CD4-positive, alpha-beta T cell (primary cell): ENCODE results near the gene GMEB2. TPM values are rescaled to one million over a fixed set of nuclear protein-coding genes. Genes with fewer than 3 reads are reported as not detected.

ENCODE experiments used
- ATAC-seq: fragments of 200-7000 bp; cut with Tn5 transposase; one replicate; pipeline ENCODE4 v1.10.0; 2022; ENCODE audit warnings: mild to moderate bottlenecking; ENCODE audit not compliant: poor library complexity
- CTCF ChIA-PET: fragments of 350-600 bp; sonication (Branson Sonifier 250); formaldehyde crosslinking; loops from one replicate; lab custom pipeline; 2021; ENCODE audit warnings: antibody characterized with exemption, inconsistent platforms; lab: Charles Lee
- POLR2A ChIA-PET: fragments of 350-600 bp; sonication (Branson Sonifier 250); formaldehyde crosslinking; loops from one replicate; lab custom pipeline; 2021; ENCODE audit warnings: antibody characterized with exemption, inconsistent platforms; lab: Charles Lee
- DNase-seq, 14 experiments: peaks; one replicate each; pipeline ENCODE4 v3.0.0-alpha.2; 2013 to 2020; ENCODE audit warnings: mixed read lengths in 2 of 14
- H3K27ac ChIP-seq, 2 donors: one replicate each; pipeline versions ENCODE4 v1.5.1 to v1.7.0; 2013; ENCODE audit warnings: low read length in 2 of 2, low read depth in 1 of 2, mild to moderate bottlenecking in 1 of 2
- H3K27me3 ChIP-seq, 2 experiments: 1 replicate in 1 of 2; 2 replicates in 1 of 2; pipeline versions ENCODE4 v1.6.1 to v1.7.0; 2013; ENCODE audit warnings: low read length in 2 of 2, control low read depth in 1 of 2, mild to moderate bottlenecking in 1 of 2, moderate library complexity in 1 of 2; ENCODE audit not compliant: insufficient read depth in 2 of 2, control insufficient read depth in 1 of 2
- H3K36me3 ChIP-seq: one replicate; pipeline ENCODE4 v1.6.1; 2013; ENCODE audit warnings: low read length, control low read depth; ENCODE audit not compliant: insufficient read depth
- H3K4me1 ChIP-seq: one replicate; pipeline ENCODE4 v1.6.1; 2013; ENCODE audit warnings: low read length, control low read depth; ENCODE audit not compliant: insufficient read depth
- H3K4me3 ChIP-seq: one replicate; pipeline ENCODE4 v1.5.1; 2013; ENCODE audit warnings: mild to moderate bottlenecking, low read length, moderate library complexity
- H3K9me3 ChIP-seq, 2 experiments: 1 replicate in 1 of 2; 2 replicates in 1 of 2; pipeline versions ENCODE4 v1.6.1 to v1.7.0; 2013; ENCODE audit warnings: low read length in 2 of 2, mild to moderate bottlenecking in 2 of 2, control low read depth in 1 of 2, moderate library complexity in 1 of 2; ENCODE audit not compliant: control insufficient read depth in 1 of 2, insufficient read depth in 1 of 2
- H3K27ac Mint-ChIP-seq: one replicate; pipeline ENCODE4 v1.8.0; 2020; ENCODE audit warnings: mixed read lengths
- H3K27me3 Mint-ChIP-seq: one replicate; pipeline ENCODE4 v1.8.0; 2021; ENCODE audit warnings: mixed read lengths
- H3K36me3 Mint-ChIP-seq: one replicate; pipeline ENCODE4 v1.8.0; 2021; ENCODE audit warnings: low read depth, mixed read lengths
- H3K4me1 Mint-ChIP-seq: one replicate; pipeline ENCODE4 v1.8.0; 2021; ENCODE audit warnings: low read depth, mixed read lengths
- H3K4me3 Mint-ChIP-seq: one replicate; pipeline ENCODE4 v1.8.0; 2020; ENCODE audit warnings: mild to moderate bottlenecking, mixed read lengths
- H3K9me3 Mint-ChIP-seq: one replicate; pipeline ENCODE4 v1.8.0; 2020; ENCODE audit warnings: mixed read lengths
- intact Hi-C, 2 experiments: fragments of 100-400 bp; cut with DNase I in 1 of 2; cut with micrococcal nuclease in 1 of 2; formaldehyde crosslinking; loops; one replicate each; pipeline versions ENCODE4 v1.15.1 to v1.9.0; 2023 to 2025; cut with DNase I, micrococcal nuclease
- total RNA-seq, 174 experiments: library from RNA in 2 of 174; stranded (reverse) in 2 of 174; gene quantifications; one replicate each; pipeline ENCODE4 v1.2.3 and lab custom pipeline; 2021 to 2026
- TF ChIP-seq, protein P1 (sequence below): fragments of 200-600 bp; IDR thresholded peaks from one replicate; pipeline ENCODE4 v1.8.0; 2022; ENCODE audit warnings: antibody characterized with exemption, mild to moderate bottlenecking

Gene GMEB2
- total RNA-seq, 2 experiments from 2014 or later: 32.9 to 34.0 TPM

DNA sequence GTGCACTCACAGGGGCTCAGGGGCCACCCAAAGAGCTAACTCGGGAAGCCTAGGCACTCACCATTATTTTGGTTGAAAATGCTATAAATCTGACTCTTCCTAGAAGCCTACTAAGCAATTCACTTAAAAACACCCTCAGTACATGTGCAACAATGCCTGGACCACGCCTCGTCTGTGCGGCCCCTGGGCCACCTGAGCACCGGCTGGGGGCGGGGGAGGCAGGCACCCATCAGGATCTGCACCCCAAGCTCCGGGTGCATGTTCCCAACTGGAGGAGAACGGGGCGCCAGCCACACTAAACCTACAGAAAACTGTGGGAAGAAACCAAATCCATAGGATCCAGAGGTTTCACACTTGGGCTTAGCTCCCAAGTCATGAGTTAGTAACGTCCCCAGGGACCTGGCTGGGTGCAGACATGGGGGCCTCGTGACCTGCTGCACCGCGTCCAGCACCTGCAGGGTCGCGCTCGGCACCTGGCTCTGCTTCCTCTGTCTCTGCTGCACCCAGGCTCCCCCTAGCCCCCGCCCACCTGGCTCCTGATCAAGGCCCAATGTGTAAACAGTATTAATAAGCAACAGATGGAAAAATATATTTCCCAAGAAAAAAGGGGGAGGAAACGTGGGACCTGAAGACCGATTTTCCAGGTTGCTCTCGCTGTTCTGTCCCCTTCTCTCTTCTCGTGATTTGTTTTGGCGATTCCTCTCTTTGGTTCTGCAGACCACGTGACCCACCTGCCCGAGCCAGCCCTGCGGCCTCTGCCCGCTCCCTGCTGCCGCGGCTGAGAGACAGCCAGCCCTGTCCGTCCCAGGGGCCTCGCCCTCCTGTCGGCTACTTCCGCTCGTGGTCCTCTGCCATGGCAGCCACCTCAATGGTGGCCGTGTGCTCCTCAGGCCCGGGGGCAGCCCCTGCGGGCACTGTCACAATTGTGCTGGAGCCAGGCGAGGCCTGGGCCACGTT is 37.4 kb downstream of the GMEB2 start:
- peaks cover 60% of the 10 kb centered on the region for H3K36me3 Mint-ChIP-seq
- H3K36me3 ChIP-seq: peaks cover 50% of the 10 kb centered on the region
- H3K27me3 Mint-ChIP-seq: no peaks in the 10 kb centered on the region
- H3K4me1 ChIP-seq: peaks cover 18% of the 10 kb centered on the region
- ATAC-seq: no peak
- H3K9me3 Mint-ChIP-seq: no peaks in the 10 kb centered on the region
- no peak overlapping the region for H3K4me3 Mint-ChIP-seq
- intact Hi-C loops: no loop called here
- H3K27me3 ChIP-seq: no peaks in the 10 kb centered on the region
- no peak for DNase-seq
- H3K4me3 ChIP-seq: no peak overlapping the region
- ChIA-PET POLR2A (no interaction called here), CTCF (no interaction called here)
- peaks cover 23% of the 10 kb centered on the region for H3K4me1 Mint-ChIP-seq
- no peak overlapping the region for H3K27ac ChIP-seq
- no peaks in the 10 kb centered on the region for H3K9me3 ChIP-seq
- TF ChIP-seq, protein P1, sequence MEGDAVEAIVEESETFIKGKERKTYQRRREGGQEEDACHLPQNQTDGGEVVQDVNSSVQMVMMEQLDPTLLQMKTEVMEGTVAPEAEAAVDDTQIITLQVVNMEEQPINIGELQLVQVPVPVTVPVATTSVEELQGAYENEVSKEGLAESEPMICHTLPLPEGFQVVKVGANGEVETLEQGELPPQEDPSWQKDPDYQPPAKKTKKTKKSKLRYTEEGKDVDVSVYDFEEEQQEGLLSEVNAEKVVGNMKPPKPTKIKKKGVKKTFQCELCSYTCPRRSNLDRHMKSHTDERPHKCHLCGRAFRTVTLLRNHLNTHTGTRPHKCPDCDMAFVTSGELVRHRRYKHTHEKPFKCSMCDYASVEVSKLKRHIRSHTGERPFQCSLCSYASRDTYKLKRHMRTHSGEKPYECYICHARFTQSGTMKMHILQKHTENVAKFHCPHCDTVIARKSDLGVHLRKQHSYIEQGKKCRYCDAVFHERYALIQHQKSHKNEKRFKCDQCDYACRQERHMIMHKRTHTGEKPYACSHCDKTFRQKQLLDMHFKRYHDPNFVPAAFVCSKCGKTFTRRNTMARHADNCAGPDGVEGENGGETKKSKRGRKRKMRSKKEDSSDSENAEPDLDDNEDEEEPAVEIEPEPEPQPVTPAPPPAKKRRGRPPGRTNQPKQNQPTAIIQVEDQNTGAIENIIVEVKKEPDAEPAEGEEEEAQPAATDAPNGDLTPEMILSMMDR: no peak
- H3K27ac Mint-ChIP-seq: no peak overlapping the region

DNA sequence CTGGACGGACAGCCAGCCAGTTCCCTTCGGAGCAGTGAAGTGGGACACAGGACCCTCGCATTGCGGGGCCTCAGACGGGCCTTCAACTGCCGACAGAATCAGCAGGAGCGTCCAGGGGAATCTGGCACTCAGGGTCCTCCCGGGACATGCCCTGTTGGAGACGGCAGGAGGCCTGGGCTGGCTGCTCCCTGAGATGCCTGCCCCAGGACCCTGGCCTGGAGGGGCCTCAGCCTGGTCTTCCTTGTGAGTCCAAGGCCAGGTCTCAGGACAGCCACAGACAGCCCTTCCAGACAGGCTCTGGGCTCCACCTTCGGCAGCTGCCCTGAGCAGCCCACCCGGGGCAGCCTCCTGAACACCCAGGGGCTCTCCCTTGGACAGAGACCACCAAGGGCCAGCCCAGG is 38.3 kb downstream of the GMEB2 start:
- ATAC-seq (no peak), DNase-seq (no peak)
- Mint-ChIP-seq H3K4me1 (peaks cover 23% of the 10 kb centered on the region), H3K27me3 (no peaks in the 10 kb centered on the region), H3K9me3 (no peaks in the 10 kb centered on the region), H3K27ac (peak overlapping the region; percentile 86), H3K36me3 (peaks cover 51% of the 10 kb centered on the region), H3K4me3 (no peak overlapping the region)
- Histone ChIP-seq H3K9me3 (no peaks in the 10 kb centered on the region), H3K4me1 (peaks cover 18% of the 10 kb centered on the region), H3K4me3 (no peak overlapping the region), H3K27me3 (no peaks in the 10 kb centered on the region), H3K27ac (no peak overlapping the region), H3K36me3 (peaks cover 42% of the 10 kb centered on the region)
- CTCF ChIA-PET: no interaction called here
- intact Hi-C loops: no loop called here
- TF ChIP-seq, protein P1: no peak
- POLR2A ChIA-PET: interaction anchor here (0.9 to 1.5 kb wide), 5 partner anchors 11 to 53 kb away, joined by 3 to 11 read pairs (median 5); partner anchors contain the start of gene GMEB2

DNA sequence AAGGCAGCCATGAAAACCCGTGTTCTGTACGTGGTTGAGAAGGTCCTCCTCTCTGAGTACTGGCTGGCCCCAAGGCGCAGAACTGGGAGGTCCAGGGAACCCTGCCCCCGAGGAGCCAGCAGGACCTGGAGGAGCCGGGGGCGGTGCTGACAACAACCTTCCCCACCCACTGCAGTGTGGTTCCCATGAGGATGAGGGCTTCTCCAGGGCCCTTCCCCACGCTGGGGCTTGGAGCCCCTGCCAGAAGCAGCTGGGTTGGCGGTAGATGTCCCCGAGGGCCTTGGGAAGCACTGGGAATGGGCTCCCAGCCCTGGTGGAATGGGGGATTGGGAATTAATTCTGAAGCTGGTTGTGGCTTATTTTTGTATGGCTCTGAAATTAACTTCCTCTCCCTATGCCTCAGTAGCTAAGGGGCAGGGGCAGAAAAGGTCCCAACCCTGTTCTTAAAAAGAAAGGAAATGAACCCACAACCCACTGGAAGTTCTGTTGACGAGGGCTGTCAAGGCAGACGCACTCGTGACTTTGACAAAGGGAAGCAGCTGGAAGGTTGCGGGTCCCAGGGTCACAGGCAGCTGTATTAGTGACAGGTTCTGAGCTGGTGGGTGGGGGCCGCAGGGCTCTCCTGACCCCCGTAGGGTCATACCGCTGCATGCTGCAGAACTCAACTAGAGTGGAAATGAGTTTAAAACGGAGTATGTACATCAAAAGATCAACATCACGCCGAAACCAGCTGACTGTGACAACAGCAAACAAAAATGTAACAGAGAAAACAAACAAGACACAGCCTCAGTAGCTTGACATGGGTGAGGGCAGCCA is 38.9 kb downstream of the GMEB2 start:
- Mint-ChIP-seq H3K36me3 (peaks cover 44% of the 10 kb centered on the region), H3K27ac (peak overlapping the region; percentile 86), H3K27me3 (no peaks in the 10 kb centered on the region), H3K9me3 (no peaks in the 10 kb centered on the region), H3K4me3 (peak overlapping the region; percentile 45), H3K4me1 (peaks cover 23% of the 10 kb centered on the region)
- no peak overlapping the region for H3K27ac ChIP-seq
- no peaks in the 10 kb centered on the region for H3K9me3 ChIP-seq
- TF ChIP-seq, protein P1: no peak
- no peaks in the 10 kb centered on the region for H3K27me3 ChIP-seq
- ChIA-PET CTCF (no interaction called here), POLR2A (interaction anchor here (0.9 to 1.5 kb wide), 6 partner anchors 11 to 54 kb away, joined by 3 to 11 read pairs (median 4); partner anchors contain the start of gene GMEB2)
- ATAC-seq (peak; percentile 84), DNase-seq (peak in 5 of 14 experiments; percentile 16 to 43 (median 36))
- peaks cover 36% of the 10 kb centered on the region for H3K36me3 ChIP-seq
- peaks cover 18% of the 10 kb centered on the region for H3K4me1 ChIP-seq
- intact Hi-C loops: no loop called here
- H3K4me3 ChIP-seq: no peak overlapping the region
